ENCODE measurements around the gene MCCD1. TPM values are rescaled to one million over a fixed set of nuclear protein-coding genes. Genes with fewer than 3 reads are reported as not detected.

The MCCD1 gene
- total RNA-seq, 8 experiments from 2014 or later, result 0.38 to 1.9 (median 0.75) TPM; not detected in 1

DNA sequence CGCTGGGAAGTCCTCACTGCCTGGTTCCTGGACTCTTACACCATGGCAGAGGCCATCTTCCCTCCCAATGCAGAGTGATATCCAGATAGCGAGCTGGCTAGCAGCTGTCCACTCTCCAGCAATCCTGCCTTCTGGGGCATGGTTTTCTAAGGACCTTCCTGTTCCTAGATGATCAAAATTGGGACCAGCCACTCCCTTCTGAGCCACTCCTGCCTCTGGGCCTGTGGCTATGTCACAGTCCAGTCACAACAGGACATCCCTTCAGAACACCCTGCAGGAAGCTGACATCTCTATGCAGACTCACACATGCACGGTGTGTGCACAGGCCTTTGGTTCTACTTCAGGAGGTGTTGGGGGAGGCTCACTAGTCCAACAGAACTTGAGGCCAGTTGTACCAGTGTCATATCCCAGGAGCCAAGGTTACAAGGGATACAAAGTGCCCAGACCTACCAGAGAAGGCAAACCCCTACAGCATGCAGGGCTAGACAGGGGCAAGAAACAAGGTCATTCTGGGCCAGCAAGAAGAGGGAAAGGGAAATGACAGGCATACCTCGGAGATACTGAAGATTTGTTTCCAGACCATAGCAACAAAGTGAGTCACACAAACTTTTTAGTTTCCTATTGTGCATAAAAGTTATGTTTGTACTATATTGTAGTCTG lies 2.7 kb upstream of the MCCD1 start:
- 46 to 100% (median 77%) methylated on average over 1 to 4 of the region's 4 CpGs; no CpG with 5 or more reads in 1 of the 10 experiments for WGBS, 10 experiments
- Histone ChIP-seq H3K4me3 (no peak overlapping the region), H3K4me1 (replicated peaks in 1 of 2) (no peaks in the 10 kb centered on the region), H3K27ac (no peak overlapping the region)
- in situ Hi-C loops (cut with MboI; ENCODE audit: low pct_unique_long_range_greater_than_20kb in 2 of 9, low sequenced_read_pairs in 9 of 9, unreplicated experiment in 9 of 9), result loop anchor here in 1 of 9 experiments (25.0 kb wide), 1 partner anchor 661 kb away; the partner anchor contains the start of genes AGER, AGPAT1, GPSM3 and PBX2
- ATAC-seq (replicated peaks in 6 of 8), result peak in 6 of 8 experiments; percentile 6 to 28 (median 20)

GRCh38 chr6:31528307-31528777 lies 420 bp upstream of the MCCD1 start:
- H3K27ac ChIP-seq, result no peak overlapping the region
- 70 to 100% (median 87%) methylated on average over 1 to 4 of the region's 4 CpGs; no CpG with 5 or more reads in 6 of the 10 experiments for WGBS, 10 experiments
- no peak overlapping the region for H3K4me3 ChIP-seq
- no peaks in the 10 kb centered on the region for H3K4me1 ChIP-seq (replicated peaks in 1 of 2)
- in situ Hi-C loops (cut with MboI; ENCODE audit: low pct_unique_long_range_greater_than_20kb in 2 of 9, low sequenced_read_pairs in 9 of 9, unreplicated experiment in 9 of 9), result loop anchor here in 1 of 9 experiments (25.0 kb wide), 1 partner anchor 659 kb away; the partner anchor contains the start of genes AGER, AGPAT1, GPSM3 and PBX2
- peak in 7 of 8 experiments; percentile 2 to 29 (median 10) for ATAC-seq (replicated peaks in 6 of 8)

GRCh38 chr6:31529329-31530150 lies 778 bp downstream of the MCCD1 start:
- peak in 5 of 8 experiments; percentile 4 to 15 (median 8) for ATAC-seq (replicated peaks in 6 of 8)
- Histone ChIP-seq H3K27ac (no peak overlapping the region), H3K4me1 (replicated peaks in 1 of 2) (no peaks in the 10 kb centered on the region), H3K4me3 (no peak overlapping the region)
- in situ Hi-C loops (cut with MboI; ENCODE audit: low pct_unique_long_range_greater_than_20kb in 2 of 9, low sequenced_read_pairs in 9 of 9, unreplicated experiment in 9 of 9), result loop anchor here in 1 of 9 experiments (25.0 kb wide), 1 partner anchor 658 kb away; the partner anchor contains the start of genes AGER, AGPAT1, GPSM3 and PBX2
- WGBS, 10 experiments, result 40 to 83% (median 48%) methylated on average over 1 to 4 of the region's 12 CpGs; no CpG with 5 or more reads in 1 of the 10 experiments

- in situ Hi-C loops (cut with MboI; ENCODE audit: low pct_unique_long_range_greater_than_20kb in 2 of 9, low sequenced_read_pairs in 9 of 9, unreplicated experiment in 9 of 9), result loop anchor here in 1 of 9 experiments (25.0 kb wide), 1 partner anchor 657 kb away; the partner anchor contains the start of genes AGER, AGPAT1, GPSM3 and PBX2
- 40 to 93% (median 83%) methylated on average over 1 to 6 of the region's 6 CpGs; no CpG with 5 or more reads in 5 of the 10 experiments for WGBS, 10 experiments
These were observed 1.9 kb downstream of the MCCD1 start for GRCh38 chr6:31530659-31531058.

DNA sequence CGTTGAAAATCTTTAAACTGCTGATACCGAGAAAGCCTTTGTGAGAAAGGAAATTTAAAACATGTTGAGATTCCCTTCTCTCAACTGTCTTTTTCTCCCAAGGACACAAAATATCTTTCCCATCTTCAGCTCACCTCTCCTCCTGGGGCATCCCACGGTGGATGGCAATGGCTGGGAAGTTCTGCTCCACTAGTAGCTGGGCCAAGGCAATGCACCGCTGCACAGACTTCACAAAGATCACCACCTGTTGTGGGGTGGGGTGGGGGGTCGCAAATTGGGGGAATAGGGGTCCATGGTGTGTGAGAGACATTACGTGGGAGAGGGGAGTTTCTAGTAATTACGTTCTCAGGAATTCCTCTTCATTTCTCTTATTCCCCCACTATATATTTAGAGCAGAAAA lies 2.4 kb downstream of the MCCD1 start:
- no peak overlapping the region for H3K27ac ChIP-seq
- H3K4me3 ChIP-seq, result no peak overlapping the region
- ATAC-seq (replicated peaks in 6 of 8), result no peak
- no peaks in the 10 kb centered on the region for H3K4me1 ChIP-seq (replicated peaks in 1 of 2)
- 80 to 100% (median 100%) methylated on average over 1 to 3 of the region's 7 CpGs; no CpG with 5 or more reads in 3 of the 10 experiments for WGBS, 10 experiments
- in situ Hi-C loops (cut with MboI; ENCODE audit: low pct_unique_long_range_greater_than_20kb in 2 of 9, low sequenced_read_pairs in 9 of 9, unreplicated experiment in 9 of 9), result loop anchor here in 1 of 9 experiments (25.0 kb wide), 1 partner anchor 656 kb away; the partner anchor contains the start of genes AGER, AGPAT1, GPSM3 and PBX2

More at GRCh38 chr6:31530659-31531058, 1.9 kb downstream of the MCCD1 start:
- no peaks in the 10 kb centered on the region for H3K4me1 ChIP-seq (replicated peaks in 1 of 2)
- H3K27ac ChIP-seq, result no peak overlapping the region
- no peak overlapping the region for H3K4me3 ChIP-seq
- ATAC-seq (replicated peaks in 6 of 8), result no peak

DNA sequence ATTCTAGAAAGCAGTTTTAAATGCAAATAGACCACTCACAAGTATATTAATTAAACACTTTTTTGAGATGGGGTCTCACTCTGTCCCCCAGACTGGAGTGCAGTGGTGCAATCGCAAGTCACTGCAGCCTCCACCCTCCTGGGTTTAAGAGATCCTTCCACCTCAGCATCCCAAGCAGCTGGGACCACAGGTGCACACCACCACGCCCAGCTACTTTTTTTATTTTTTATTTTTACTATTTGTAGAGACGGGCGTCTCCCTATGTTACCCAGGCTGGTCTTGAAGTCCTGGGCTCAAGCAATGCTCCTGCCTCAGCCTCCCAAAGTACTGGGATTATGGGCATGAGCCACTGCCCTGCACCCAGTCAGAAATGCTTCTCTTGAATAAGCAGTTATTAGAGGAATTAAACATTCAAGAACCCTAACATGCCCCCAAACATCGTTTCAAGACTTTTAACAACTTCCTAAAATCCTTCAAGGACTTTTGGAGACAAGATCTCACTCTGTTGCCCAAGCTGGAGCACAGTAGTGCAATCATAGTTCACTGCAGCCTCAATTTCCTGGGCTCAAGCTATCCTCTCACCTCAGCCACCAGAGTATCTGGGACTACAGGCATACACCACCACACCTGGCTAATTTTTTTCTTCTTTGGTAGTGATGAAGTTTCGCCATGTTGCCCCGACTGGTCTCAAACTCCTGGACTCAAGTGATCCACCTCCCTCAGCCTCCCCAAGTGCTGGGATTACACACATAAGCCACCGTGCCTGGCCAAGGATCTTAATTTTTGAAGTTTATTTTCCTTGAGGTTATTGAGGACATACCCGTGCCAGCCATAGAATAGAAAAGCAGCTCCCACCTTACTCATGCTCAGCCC lies 3.2 kb downstream of the MCCD1 start:
- no peak overlapping the region for H3K27ac ChIP-seq
- 74 to 100% (median 90%) methylated on average over 2 to 9 of the region's 9 CpGs; no CpG with 5 or more reads in 1 of the 10 experiments for WGBS, 10 experiments
- in situ Hi-C loops (cut with MboI; ENCODE audit: low pct_unique_long_range_greater_than_20kb in 2 of 9, low sequenced_read_pairs in 9 of 9, unreplicated experiment in 9 of 9), result loop anchor here in 1 of 9 experiments (25.0 kb wide), 1 partner anchor 655 kb away; the partner anchor contains the start of genes AGER, AGPAT1, GPSM3 and PBX2

DNA sequence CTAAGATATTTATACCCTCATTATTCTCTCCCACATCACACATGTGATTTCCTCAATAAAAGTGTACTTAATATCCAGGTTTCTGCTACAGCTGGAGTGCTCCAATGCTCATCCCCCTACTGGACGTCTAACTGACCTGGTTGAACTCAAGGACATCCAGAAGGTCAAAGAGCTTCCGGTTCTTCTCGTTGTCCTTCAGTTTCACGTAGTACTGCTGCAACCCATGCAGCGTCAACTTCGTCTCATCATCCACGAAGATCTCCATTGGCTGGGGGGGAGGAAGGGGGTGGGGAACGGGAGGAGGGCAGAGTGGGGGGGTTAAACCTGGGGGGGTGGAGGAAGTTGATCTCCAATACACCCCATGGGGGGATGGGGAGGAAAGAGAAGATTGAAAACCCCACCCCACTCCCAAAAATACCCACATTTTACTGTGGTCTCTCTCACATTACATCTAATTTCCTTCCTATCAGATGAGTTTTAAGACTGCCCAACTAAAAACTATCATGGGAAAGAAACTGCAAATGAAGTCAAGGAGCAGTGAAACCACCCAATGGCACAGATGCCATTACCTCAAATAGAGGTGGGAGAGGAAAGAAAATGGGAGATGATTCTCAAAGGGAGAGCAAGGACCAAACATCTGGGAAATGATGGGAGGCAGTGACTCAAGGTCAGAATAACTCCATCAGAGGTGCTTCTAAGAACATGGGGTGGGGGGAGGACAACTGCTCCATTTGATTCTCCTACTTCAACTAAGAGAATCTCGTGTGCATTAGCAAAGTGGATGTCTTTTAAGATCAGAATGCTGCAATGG lies 4.1 kb downstream of the MCCD1 start:
- no peak overlapping the region for H3K27ac ChIP-seq
- WGBS, 10 experiments, result 50 to 100% (median 83%) methylated on average over 1 to 6 of the region's 9 CpGs; no CpG with 5 or more reads in 2 of the 10 experiments
- in situ Hi-C loops (cut with MboI; ENCODE audit: low pct_unique_long_range_greater_than_20kb in 2 of 9, low sequenced_read_pairs in 9 of 9, unreplicated experiment in 9 of 9), result loop anchor here in 1 of 9 experiments (25.0 kb wide), 1 partner anchor 654 kb away; the partner anchor contains the start of genes AGER, AGPAT1, GPSM3 and PBX2
- no peaks in the 10 kb centered on the region for H3K4me1 ChIP-seq (replicated peaks in 1 of 2)
- ATAC-seq (replicated peaks in 6 of 8), result no peak
- no peak overlapping the region for H3K4me3 ChIP-seq

More for the DNA sequence above, 3.2 kb downstream of the MCCD1 start:
- Histone ChIP-seq H3K4me1 (replicated peaks in 1 of 2) (no peaks in the 10 kb centered on the region), H3K4me3 (no peak overlapping the region)
- no peak for ATAC-seq (replicated peaks in 6 of 8)

DNA sequence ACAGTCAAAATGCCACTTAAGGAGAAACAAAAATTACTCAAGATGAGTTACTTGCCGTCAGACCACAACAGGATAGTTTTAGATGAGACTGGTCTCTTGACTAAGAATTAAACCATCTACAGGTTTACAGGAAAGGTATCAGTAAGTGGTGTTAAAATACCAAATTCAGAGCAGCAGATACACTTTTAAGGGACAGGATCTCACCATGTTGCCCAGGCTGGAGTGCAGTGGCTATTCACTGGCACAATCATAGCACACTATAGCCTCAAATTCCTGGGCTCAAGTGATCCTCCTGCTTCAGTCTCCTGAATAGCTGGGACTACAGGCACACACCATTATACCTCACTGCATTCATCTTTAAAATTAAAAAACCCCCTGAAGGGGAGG lies 4.7 kb downstream of the MCCD1 start:
- 67 to 100% (median 83%) methylated on average over 1 of the region's 1 CpG; no CpG with 5 or more reads in 4 of the 10 experiments for WGBS, 10 experiments
- Histone ChIP-seq H3K4me3 (no peak overlapping the region), H3K4me1 (replicated peaks in 1 of 2) (no peaks in the 10 kb centered on the region), H3K27ac (no peak overlapping the region)
- in situ Hi-C loops (cut with MboI; ENCODE audit: low pct_unique_long_range_greater_than_20kb in 2 of 9, low sequenced_read_pairs in 9 of 9, unreplicated experiment in 9 of 9), result loop anchor here in 1 of 9 experiments (25.0 kb wide), 1 partner anchor 654 kb away; the partner anchor contains the start of genes AGER, AGPAT1, GPSM3 and PBX2
- no peak for ATAC-seq (replicated peaks in 6 of 8)

DNA sequence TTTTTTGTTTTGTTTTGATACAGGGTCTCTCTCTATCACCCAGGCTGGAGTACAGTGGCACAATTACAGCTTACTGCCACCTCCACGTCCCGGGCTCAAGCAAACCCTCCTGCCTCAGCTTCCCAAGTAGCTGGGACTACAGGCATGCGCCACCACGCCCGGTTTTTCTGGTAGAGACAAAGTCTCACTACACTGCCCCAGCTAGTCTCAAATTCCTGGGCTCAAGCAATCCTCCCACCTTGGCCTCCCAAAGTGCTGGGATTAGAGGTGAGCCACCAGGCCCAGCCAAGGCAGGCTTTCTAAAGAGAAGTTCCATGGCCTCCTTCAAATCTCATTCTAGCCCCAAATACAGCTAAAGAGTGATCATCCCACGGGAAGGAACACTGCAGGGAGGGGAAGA lies 5.2 kb downstream of the MCCD1 start:
- Histone ChIP-seq H3K27ac (no peak overlapping the region), H3K4me1 (replicated peaks in 1 of 2) (peaks cover 3 to 5% of the 10 kb centered on the region in 2 donors), H3K4me3 (no peak overlapping the region)
- 40 to 100% (median 92%) methylated on average over 1 to 6 of the region's 6 CpGs; no CpG with 5 or more reads in 1 of the 10 experiments for WGBS, 10 experiments
- in situ Hi-C loops (cut with MboI; ENCODE audit: low pct_unique_long_range_greater_than_20kb in 2 of 9, low sequenced_read_pairs in 9 of 9, unreplicated experiment in 9 of 9), result loop anchor here in 1 of 9 experiments (25.0 kb wide), 1 partner anchor 653 kb away; the partner anchor contains the start of genes AGER, AGPAT1, GPSM3 and PBX2
- ATAC-seq (replicated peaks in 6 of 8), result peak in 3 of 8 experiments; percentile 6 to 9 (median 7)

DNA sequence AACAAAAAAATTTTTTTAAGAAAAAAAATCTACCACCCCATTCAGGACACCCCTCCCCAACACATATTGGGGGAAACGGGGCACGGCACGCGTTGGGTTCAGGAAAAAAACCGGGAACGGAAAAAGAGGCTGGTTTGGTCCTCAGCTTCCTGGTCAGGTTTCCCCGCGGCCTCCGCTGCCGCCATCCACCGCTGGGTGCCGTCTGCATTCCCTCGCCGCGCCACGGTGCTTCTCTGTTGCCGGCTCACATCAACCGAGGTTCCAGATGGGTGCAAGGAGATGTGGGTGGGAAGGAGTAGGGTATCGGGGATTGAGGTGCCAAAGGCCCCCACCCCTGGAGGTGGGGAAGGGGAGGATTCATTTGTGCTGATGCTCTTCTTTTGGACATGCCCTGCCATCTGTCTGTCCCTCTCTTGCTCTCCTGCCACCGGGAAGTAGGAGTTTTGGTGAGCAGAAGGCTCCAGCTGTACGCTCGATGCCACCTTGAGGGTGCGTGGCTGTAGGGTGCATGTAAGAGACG lies 5.8 kb downstream of the MCCD1 start:
- Histone ChIP-seq H3K27ac (no peak overlapping the region), H3K4me1 (replicated peaks in 1 of 2) (peaks cover 8 to 10% of the 10 kb centered on the region in 2 donors), H3K4me3 (no peak overlapping the region)
- in situ Hi-C loops (cut with MboI; ENCODE audit: low pct_unique_long_range_greater_than_20kb in 2 of 9, low sequenced_read_pairs in 9 of 9, unreplicated experiment in 9 of 9), result loop anchor here in 1 of 9 experiments (25.0 kb wide), 1 partner anchor 653 kb away; the partner anchor contains the start of genes AGER, AGPAT1, GPSM3 and PBX2
- peak in 5 of 8 experiments; percentile 4 to 30 (median 18) for ATAC-seq (replicated peaks in 6 of 8)
- WGBS, 10 experiments, result 90 to 100% (median 93%) methylated on average over 4 to 23 of the region's 24 CpGs; no CpG with 5 or more reads in 4 of the 10 experiments
